Ovary (tissue), 9 donors: ENCODE measurements around the gene RNF40. TPM values are rescaled to one million over a fixed set of nuclear protein-coding genes. Genes with fewer than 3 reads are reported as not detected.

Experiments
- DNase-seq, 5 donors: peaks; one replicate each; pipeline ENCODE4 v3.0.0-alpha.2; 2019 to 2020
- H3K27ac ChIP-seq, 2 donors: fragments of 200-600 bp; one replicate each; pipeline versions ENCODE4 v1.5.1 to v1.8.0; 2019 to 2022
- H3K27me3 ChIP-seq: fragments of 200-600 bp; one replicate; pipeline ENCODE4 v1.8.0; 2022
- H3K36me3 ChIP-seq: fragments of 200-600 bp; sonication (generic); one replicate; pipeline ENCODE4 v1.5.1; 2019
- H3K4me1 ChIP-seq: one replicate; pipeline ENCODE4 v1.8.1; 2013; ENCODE audit warnings: mild to moderate bottlenecking, moderate library complexity; ENCODE audit not compliant: insufficient read depth
- H3K4me3 ChIP-seq: fragments of 200-600 bp; sonication (generic); one replicate; pipeline ENCODE4 v1.5.1; 2017
- H3K9me3 ChIP-seq, 2 donors: fragments of 200-600 bp in 1 of 2; sonication (generic) in 1 of 2; one replicate each; pipeline versions ENCODE4 v1.5.1 to v1.8.1; 2013 to 2019; ENCODE audit warnings: mild to moderate bottlenecking in 1 of 2, moderate library complexity in 1 of 2
- CTCF ChIP-seq, 3 donors: fragments of 450-650 bp in 2 of 3; fragments of 200-600 bp in 1 of 3; IDR thresholded peaks; one replicate each; pipeline versions ENCODE4 v1.5.1 to v1.8.0; 2016 to 2022; ENCODE audit warnings: antibody characterized with exemption in 3 of 3, mild to moderate bottlenecking in 1 of 3
- EP300 ChIP-seq: sonication (generic); formaldehyde crosslinking; IDR thresholded peaks from one replicate; pipeline ENCODE4 v1.6.1; 2017; ENCODE audit warnings: antibody characterized with exemption
- POLR2A ChIP-seq: fragments of 450-650 bp; IDR thresholded peaks from one replicate; pipeline ENCODE4 v1.6.1; 2017; ENCODE audit warnings: antibody characterized with exemption, mild to moderate bottlenecking, moderate library complexity
- WGBS, 3 donors: extraction: QIAGEN DNeasy Blood & Tissue Kit in 1 of 3; methylation state at CpG; one replicate each; pipeline versions ENCODE4 v1.1.5 to v1.1.7; 2013 to 2017; 5-methylcytosine and 5-hydroxymethylcytosine counted together
- intact Hi-C, 4 donors: fragments of 100-400 bp; cut with DNase I; formaldehyde crosslinking; loops; one replicate each; pipeline versions ENCODE4 v1.11.0 to v1.15.1; 2022 to 2023
- polyA plus RNA-seq, 2 donors: library from polyadenylated mRNA; stranded (reverse); fragments of 200-250 nt in 1 of 2; fragments of 350-450 nt in 1 of 2; fragmentation: Illumina TruSeq in 1 of 2; extraction: RNeasy Lipid Tissue Mini Kit (QIAGEN cat#74804) in 1 of 2; gene quantifications; one replicate each; pipeline ENCODE4 v1.2.3, GENCODE V29; 2013 to 2014
- total RNA-seq, 7 donors: library from RNA; depleted of rRNA in 2 of 7; stranded (reverse); fragments of >200 nt in 2 of 7; fragmentation: NEBNext Ultra II Directional in 3 of 7; extraction: Animal tissue kit (Norgen Biotek cat#: 25700) in 3 of 7; gene quantifications; one replicate each; pipeline versions ENCODE4 v1.1.0 to v1.2.4, GENCODE V29; 2016 to 2023
- donor health status: DM: no; HTN: no; CAD: no; lungs with moderate emphysema.
- donor health status: DM: no; HTN: no; CAD: no.
- donor health status: Bipolar disorder and iron deficiency.
- donor health status: DM: yes; HTN: yes; CAD: no.
- donor health status: DM: no; HTN: no; CAD: no.
- donor health status: DM: yes; HTN: yes; CAD: no.

RNF40 gene
- total and polyA plus RNA-seq, 9 donors, result 67.2 to 143 (median 94.3) TPM

- intact Hi-C loops, result no loop called here
- H3K9me3 ChIP-seq, result no peaks in the 10 kb centered on the region
- no peak overlapping the region for H3K27ac ChIP-seq
- WGBS, 3 donors, result 81 to 87% (median 86%) methylated on average over 14 of the region's 14 CpGs
- H3K27me3 ChIP-seq, result no peaks in the 10 kb centered on the region
- H3K4me1 ChIP-seq, result peaks cover 7% of the 10 kb centered on the region
- no peaks in the 10 kb centered on the region for H3K36me3 ChIP-seq
- no peak for DNase-seq
- TF ChIP-seq EP300 (no peak), CTCF (IDR thresholded peaks at IDR 0.05) (no peak), POLR2A (no peak)
- no peak overlapping the region for H3K4me3 ChIP-seq
These were observed 11.7 kb downstream of the RNF40 start for GRCh38 chr16:30773826-30774225.

GRCh38 chr16:30774367-30775130 lies 12.4 kb downstream of the RNF40 start:
- no peak for TF ChIP-seq EP300
- TF ChIP-seq POLR2A, result no peak
- H3K36me3 ChIP-seq, result no peaks in the 10 kb centered on the region

GRCh38 chr16:30775131-30775391 lies 12.9 kb downstream of the RNF40 start:
- Histone ChIP-seq H3K27ac (peak overlapping the region in 1 of 2 donors; percentile 73), H3K36me3 (no peaks in the 10 kb centered on the region), H3K4me3 (peak overlapping the region; percentile 58), H3K4me1 (peaks cover 7% of the 10 kb centered on the region), H3K27me3 (no peaks in the 10 kb centered on the region), H3K9me3 (no peaks in the 10 kb centered on the region)
- DNase-seq, result no peak
- TF ChIP-seq POLR2A (no peak), CTCF (IDR thresholded peaks at IDR 0.05) (no peak), EP300 (no peak)
- WGBS, 3 donors, result 1 to 8% (median 5%) methylated on average over 15 of the region's 15 CpGs
- intact Hi-C loops, result no loop called here

More at GRCh38 chr16:30774367-30775130, 12.4 kb downstream of the RNF40 start:
- Histone ChIP-seq H3K4me1 (peaks cover 7% of the 10 kb centered on the region), H3K27me3 (no peaks in the 10 kb centered on the region), H3K27ac (peak overlapping the region in 1 of 2 donors; percentile 73), H3K4me3 (peak overlapping the region; percentile 58), H3K9me3 (no peaks in the 10 kb centered on the region)
- 42% methylated on average over 8 of the region's 8 CpGs for WGBS, 3 donors
- intact Hi-C loops, result no loop called here
- DNase-seq, result no peak

- Histone ChIP-seq H3K27me3 (no peaks in the 10 kb centered on the region), H3K36me3 (no peaks in the 10 kb centered on the region), H3K4me1 (peaks cover 7% of the 10 kb centered on the region), H3K27ac (peak overlapping the region; percentile 39 to 73), H3K4me3 (peak overlapping the region; percentile 58), H3K9me3 (no peaks in the 10 kb centered on the region)
- WGBS, 3 donors, result 0 to 1% (median 0%) methylated on average over 80 to 81 of the region's 81 CpGs
- peak; percentile 79 to 87 (median 82) for DNase-seq
- TF ChIP-seq EP300 (no peak), POLR2A (peak; percentile 8)
- intact Hi-C loops, result no loop called here
These were observed 13.5 kb downstream of the RNF40 start for GRCh38 chr16:30775392-30776188.

GRCh38 chr16:30777591-30778297 lies 15.6 kb downstream of the RNF40 start:
- DNase-seq, result no peak
- TF ChIP-seq EP300, result no peak
- TF ChIP-seq CTCF (IDR thresholded peaks at IDR 0.05), result no peak
- TF ChIP-seq POLR2A, result no peak
- Histone ChIP-seq H3K4me1 (peaks cover 7% of the 10 kb centered on the region), H3K9me3 (no peaks in the 10 kb centered on the region), H3K36me3 (no peaks in the 10 kb centered on the region), H3K4me3 (no peak overlapping the region), H3K27ac (peak overlapping the region in 1 of 2 donors; percentile 7), H3K27me3 (no peaks in the 10 kb centered on the region)
- intact Hi-C loops, result no loop called here
- 85 to 87% (median 87%) methylated on average over 7 of the region's 7 CpGs for WGBS, 3 donors
